Loucy (cell line): ENCODE results near the gene HRH2.

Experiments used
- H2AFZ ChIP-seq: fragments of 200-600 bp; sonication (generic); 2 replicates; pipeline ENCODE4 v1.6.0; 2016; ENCODE audit warnings: antibody characterized with exemption, mild to moderate bottlenecking, low read length, moderate library complexity
- H3F3A ChIP-seq: fragments of 200-600 bp; 2 replicates; pipeline ENCODE4 v1.6.0; 2016; ENCODE audit warnings: antibody characterized with exemption, low read depth, mild to moderate bottlenecking
- H3K27me3 ChIP-seq: fragments of 200-600 bp; sonication (generic); 2 replicates; pipeline ENCODE4 v1.6.1; 2014; ENCODE audit warnings: low read length, mild to moderate bottlenecking; ENCODE audit not compliant: insufficient read depth, poor library complexity, severe bottlenecking
- H3K36me3 ChIP-seq: fragments of 200-600 bp; sonication (generic); 2 replicates; pipeline ENCODE4 v1.6.1; 2016; ENCODE audit warnings: low read length; ENCODE audit not compliant: insufficient read depth
- H3K4me1 ChIP-seq: fragments of 200-600 bp; sonication (generic); 2 replicates; pipeline ENCODE4 v1.5.1; 2014; ENCODE audit warnings: low read length, mild to moderate bottlenecking; ENCODE audit not compliant: insufficient read depth, poor library complexity, severe bottlenecking
- H3K4me2 ChIP-seq: fragments of 200-600 bp; sonication (generic); 2 replicates; pipeline ENCODE4 v1.6.0; 2014; ENCODE audit warnings: antibody characterized with exemption, low read length, low read depth, mild to moderate bottlenecking; ENCODE audit not compliant: poor library complexity, severe bottlenecking
- H3K4me3 ChIP-seq: fragments of 200-600 bp; sonication (generic); 2 replicates; pipeline ENCODE4 v1.5.1; 2014; ENCODE audit warnings: low read length, mild to moderate bottlenecking, mixed read lengths; ENCODE audit not compliant: poor library complexity, severe bottlenecking
- H3K79me2 ChIP-seq: fragments of 200-600 bp; sonication (generic); 2 replicates; pipeline ENCODE4 v1.6.1; 2014; ENCODE audit warnings: low read length; ENCODE audit not compliant: insufficient read depth
- H3K9ac ChIP-seq: fragments of 200-600 bp; sonication (generic); 2 replicates; pipeline ENCODE4 v1.6.0; 2014; ENCODE audit warnings: mild to moderate bottlenecking, low read depth, low read length, moderate library complexity; ENCODE audit not compliant: poor library complexity, severe bottlenecking
- H3K9me2 ChIP-seq: fragments of 200-600 bp; sonication (generic); replicated peaks from 2 replicates; pipeline ENCODE4 v1.6.1; 2016; ENCODE audit warnings: low read depth, low read length, mixed read lengths
- H3K9me3 ChIP-seq: fragments of 200-600 bp; sonication (generic); 2 replicates; pipeline ENCODE4 v1.6.1; 2014; ENCODE audit warnings: mild to moderate bottlenecking, antibody characterized with exemption, low read length, low read depth; ENCODE audit not compliant: insufficient read depth
- H4K20me1 ChIP-seq: fragments of 200-600 bp; sonication (generic); 2 replicates; pipeline ENCODE4 v1.6.0; 2014; ENCODE audit warnings: antibody characterized with exemption, low read length, mild to moderate bottlenecking; ENCODE audit not compliant: insufficient read depth, poor library complexity, severe bottlenecking
- EZH2phosphoT487 ChIP-seq: fragments of 200-600 bp; IDR thresholded peaks from 2 replicates; pipeline ENCODE4 v1.6.1; 2018; ENCODE audit warnings: antibody characterized with exemption, mild to moderate bottlenecking, moderate library complexity, borderline replicate concordance
- TF ChIP-seq, protein P1 (sequence below): fragments of 200-600 bp; sonication (generic); conservative IDR thresholded peaks from 2 replicates; pipeline ENCODE4 v1.5.1; 2014; ENCODE audit warnings: mild to moderate bottlenecking, antibody characterized with exemption, low read length

Gene HRH2

DNA sequence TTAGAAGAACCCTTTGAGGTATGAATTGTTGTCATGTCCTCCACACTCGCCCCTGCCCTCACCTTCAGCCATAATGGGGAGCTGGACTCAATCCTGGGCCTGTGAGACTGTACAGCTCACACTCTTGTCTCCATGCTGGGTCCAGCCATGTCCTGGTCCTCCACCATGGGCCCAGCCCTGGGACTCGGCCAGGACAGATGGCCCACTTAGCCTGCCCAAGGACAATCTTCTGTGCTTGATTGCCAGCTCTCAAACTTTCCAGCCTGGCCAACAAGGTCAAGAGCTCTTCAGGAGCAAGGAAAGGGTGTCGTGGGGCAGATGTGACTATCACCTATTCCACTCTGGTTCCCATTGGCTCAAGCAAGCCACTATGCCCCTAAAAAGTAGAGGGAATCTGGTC is 90.8 kb downstream of the HRH2 start:
- H3K36me3 ChIP-seq, result no peaks in the 10 kb centered on the region
- H3K79me2 ChIP-seq, result no peaks in the 10 kb centered on the region
- H3K9me3 ChIP-seq, result no peaks in the 10 kb centered on the region
- TF ChIP-seq, protein P1, sequence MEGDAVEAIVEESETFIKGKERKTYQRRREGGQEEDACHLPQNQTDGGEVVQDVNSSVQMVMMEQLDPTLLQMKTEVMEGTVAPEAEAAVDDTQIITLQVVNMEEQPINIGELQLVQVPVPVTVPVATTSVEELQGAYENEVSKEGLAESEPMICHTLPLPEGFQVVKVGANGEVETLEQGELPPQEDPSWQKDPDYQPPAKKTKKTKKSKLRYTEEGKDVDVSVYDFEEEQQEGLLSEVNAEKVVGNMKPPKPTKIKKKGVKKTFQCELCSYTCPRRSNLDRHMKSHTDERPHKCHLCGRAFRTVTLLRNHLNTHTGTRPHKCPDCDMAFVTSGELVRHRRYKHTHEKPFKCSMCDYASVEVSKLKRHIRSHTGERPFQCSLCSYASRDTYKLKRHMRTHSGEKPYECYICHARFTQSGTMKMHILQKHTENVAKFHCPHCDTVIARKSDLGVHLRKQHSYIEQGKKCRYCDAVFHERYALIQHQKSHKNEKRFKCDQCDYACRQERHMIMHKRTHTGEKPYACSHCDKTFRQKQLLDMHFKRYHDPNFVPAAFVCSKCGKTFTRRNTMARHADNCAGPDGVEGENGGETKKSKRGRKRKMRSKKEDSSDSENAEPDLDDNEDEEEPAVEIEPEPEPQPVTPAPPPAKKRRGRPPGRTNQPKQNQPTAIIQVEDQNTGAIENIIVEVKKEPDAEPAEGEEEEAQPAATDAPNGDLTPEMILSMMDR, result no peak
- TF ChIP-seq EZH2phosphoT487, result no peak
- H4K20me1 ChIP-seq, result no peaks in the 10 kb centered on the region
- no peak overlapping the region for H3K9ac ChIP-seq
- no peaks in the 10 kb centered on the region for H3K4me1 ChIP-seq
- H3K4me3 ChIP-seq, result no peak overlapping the region
- no peak overlapping the region for H3K4me2 ChIP-seq
- no peaks in the 10 kb centered on the region for H3F3A ChIP-seq
- H3K9me2 ChIP-seq, result no peaks in the 10 kb centered on the region
- no peak overlapping the region for H2AFZ ChIP-seq
- H3K27me3 ChIP-seq, result no peaks in the 10 kb centered on the region

DNA sequence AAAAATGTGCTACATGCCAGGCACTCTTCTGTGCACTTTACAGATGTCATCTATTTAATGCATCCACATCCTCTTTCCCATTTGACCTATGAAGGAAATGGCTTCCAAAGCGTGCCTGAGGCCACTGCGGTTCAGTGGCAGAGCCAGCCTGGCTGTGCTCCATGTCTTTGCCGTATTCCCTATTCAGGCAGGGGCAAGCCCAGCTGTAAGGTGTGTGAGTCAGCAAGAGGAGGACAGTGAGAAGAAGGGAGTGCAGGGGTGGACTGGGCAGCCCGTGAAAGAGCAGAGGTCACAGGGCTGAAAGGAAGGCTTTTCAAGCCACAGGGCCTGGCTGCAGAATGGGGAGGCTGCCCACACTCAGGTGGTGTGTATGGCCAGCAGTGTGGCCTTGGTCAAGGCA is 91.7 kb downstream of the HRH2 start:
- no peak overlapping the region for H3K4me3 ChIP-seq
- H3K79me2 ChIP-seq, result no peaks in the 10 kb centered on the region
- no peaks in the 10 kb centered on the region for H4K20me1 ChIP-seq
- H3K9me3 ChIP-seq, result no peaks in the 10 kb centered on the region
- no peak for TF ChIP-seq EZH2phosphoT487
- TF ChIP-seq, protein P1, result no peak
- no peaks in the 10 kb centered on the region for H3F3A ChIP-seq
- H3K4me2 ChIP-seq, result no peak overlapping the region
- H3K4me1 ChIP-seq, result no peaks in the 10 kb centered on the region
- no peaks in the 10 kb centered on the region for H3K27me3 ChIP-seq
- H3K36me3 ChIP-seq, result no peaks in the 10 kb centered on the region
- H3K9me2 ChIP-seq, result no peaks in the 10 kb centered on the region
- no peak overlapping the region for H2AFZ ChIP-seq
- H3K9ac ChIP-seq, result no peak overlapping the region

DNA sequence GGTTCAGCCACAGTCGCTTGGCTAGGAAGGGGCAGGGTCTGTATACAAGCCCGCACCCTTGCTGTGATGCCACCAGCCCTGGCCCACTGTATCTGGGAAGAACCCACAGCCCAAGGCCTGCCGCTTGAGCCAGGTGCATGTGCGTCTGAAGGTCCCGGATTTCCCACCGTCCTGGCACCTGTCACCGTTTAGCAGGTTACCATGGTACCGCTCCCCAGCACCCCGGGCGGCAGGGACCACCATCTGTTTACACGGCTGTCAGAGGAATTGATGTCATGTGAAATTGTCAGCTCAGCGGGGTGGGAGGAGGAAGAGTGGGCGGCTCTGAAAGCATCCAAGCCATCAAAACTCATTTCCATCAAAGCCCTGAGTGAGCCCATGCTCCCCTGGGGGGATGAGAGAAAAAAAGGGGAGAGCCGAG is 92.7 kb downstream of the HRH2 start:
- Histone ChIP-seq H3K9ac (no peak overlapping the region), H4K20me1 (no peaks in the 10 kb centered on the region), H2AFZ (no peak overlapping the region), H3K27me3 (no peaks in the 10 kb centered on the region), H3K4me3 (no peak overlapping the region), H3K9me3 (no peaks in the 10 kb centered on the region), H3F3A (no peaks in the 10 kb centered on the region), H3K79me2 (no peaks in the 10 kb centered on the region), H3K4me1 (no peaks in the 10 kb centered on the region), H3K4me2 (no peak overlapping the region), H3K9me2 (no peaks in the 10 kb centered on the region), H3K36me3 (no peaks in the 10 kb centered on the region)
- TF ChIP-seq, protein P1, result no peak
- no peak for TF ChIP-seq EZH2phosphoT487
